Subcutaneous adipose tissue (tissue), 4 donors: Measurements from ENCODE around the gene XCL2. TPM values are rescaled to one million over a fixed set of nuclear protein-coding genes. Genes with fewer than 3 reads are reported as not detected.
"Not testable (repeated sequence)": the region's sequence is repeated elsewhere in the genome, so short reads cannot be mapped to it uniquely, and the experiment has no call there.

Experiments used
- CTCF ChIP-seq: fragments of 450-650 bp; IDR thresholded peaks from one replicate; pipeline ENCODE4 v1.5.1; 2016; ENCODE audit warnings: low read depth, mild to moderate bottlenecking, control low read depth, antibody characterized with exemption, moderate library complexity
- total RNA-seq, 4 donors: library from RNA; depleted of rRNA; stranded (reverse); fragments of >200 nt; gene quantifications; one replicate each; pipeline ENCODE4 v1.1.0, GENCODE V29; 2016

Gene XCL2
- total RNA-seq = 1 to 10 TPM in 1 of 4 donors, not detected in 3; 4.1 TPM

GRCh38 chr1:168543840-168544498 lies at the start of gene XCL2:
XCL2 (minus strand) TSS chr1:168543997; CDS start chr1:168543964, 33 bp downstream.
- not testable (repeated sequence) for TF ChIP-seq CTCF

GRCh38 chr1:168591641-168592250 lies 47.9 kb upstream of the XCL2 start:
- TF ChIP-seq CTCF = no peak

- no peak for TF ChIP-seq CTCF
Observed at GRCh38 chr1:168591066-168591465, 47.3 kb upstream of the XCL2 start.

GRCh38 chr1:168589167-168589566 lies 45.4 kb upstream of the XCL2 start:
- no peak for TF ChIP-seq CTCF

- no peak for TF ChIP-seq CTCF
Observed at GRCh38 chr1:168585937-168586336, 42.1 kb upstream of the XCL2 start.

- TF ChIP-seq CTCF = no peak
Observed at GRCh38 chr1:168585191-168585590, 41.4 kb upstream of the XCL2 start.

- no peak for TF ChIP-seq CTCF
Observed at GRCh38 chr1:168583571-168583970, 39.8 kb upstream of the XCL2 start.
